HCT116 (cell line): ENCODE results near the gene SLC35C1. TPM values are rescaled to one million over a fixed set of nuclear protein-coding genes. Genes with fewer than 3 reads are reported as not detected.

Source experiments
- ATAC-seq: fragments of 200-7000 bp; cut with Tn5 transposase; 2 replicates; pipeline ENCODE4 v1.9.1; 2020; ENCODE audit warnings: mild to moderate bottlenecking, moderate library complexity
- BruUV-seq: library from RNA; stranded (reverse); fragments of 400-500 nt; replicated peaks from 2 replicates; lab custom pipeline; 2021; lab: Mats Ljungman, UMichigan
- CTCF ChIA-PET: fragments of 300-600 bp; sonication (Branson Sonifier 250); formaldehyde crosslinking; loops from one replicate; lab custom pipeline; 2021; ENCODE audit warnings: antibody characterized with exemption; lab: Charles Lee
- POLR2A ChIA-PET: fragments of 300-600, 350-600 bp; sonication (Branson Sonifier 250); formaldehyde crosslinking; loops from one replicate; lab custom pipeline; 2021; ENCODE audit warnings: antibody characterized with exemption; lab: Charles Lee
- RAD21 ChIA-PET, 2 experiments: fragments of 300-600 bp; sonication (Branson Sonifier 250); formaldehyde crosslinking; loops; one replicate each; lab custom pipeline; 2023; ENCODE audit warnings: low total read pairs in 2 of 2; ENCODE audit not compliant: uncharacterized antibody in 2 of 2, unreplicated experiment in 2 of 2, low non-redundant PET in 1 of 2; lab: Charles Lee
- DNase-seq: peaks from one replicate; pipeline ENCODE4 v3.0.0-alpha.2; 2010; ENCODE audit warnings: low read depth, low spot score
- H2AFZ ChIP-seq: fragments of 200-600 bp; shearing (Covaris generic), sonication (generic); 2 replicates; pipeline ENCODE4 v1.6.1; 2017; ENCODE audit warnings: low read depth, mixed run types, mixed read lengths, antibody characterized with exemption, low read length; ENCODE audit not compliant: poor library complexity, severe bottlenecking
- H3K27ac ChIP-seq: 2 replicates; pipeline ENCODE4 v1.5.1; 2012; ENCODE audit warnings: low read depth, low read length
- H3K27me3 ChIP-seq: fragments of 200-600 bp; sonication (generic); 2 replicates; pipeline ENCODE4 v1.6.1; 2016; ENCODE audit warnings: mixed run types, low read length, mixed read lengths; ENCODE audit not compliant: insufficient read depth
- H3K36me3 ChIP-seq, 2 experiments: fragments of 200-500 bp in 1 of 2; fragments of 200-600 bp in 1 of 2; sonication (Bioruptor generic) in 1 of 2; sonication (generic) in 1 of 2; 2 replicates each; pipeline versions ENCODE4 v1.5.1 to v1.6.1; 2014 to 2016; ENCODE audit warnings: low read length in 2 of 2, inconsistent platforms in 1 of 2, mixed read lengths in 1 of 2, mixed run types in 1 of 2; ENCODE audit not compliant: insufficient read depth in 2 of 2, control insufficient read depth in 1 of 2
- H3K4me1 ChIP-seq, 2 experiments: fragments of 200-600 bp in 1 of 2; sonication (generic) in 1 of 2; 2 replicates each; pipeline versions ENCODE4 v1.5.1 to v1.6.1; 2012 to 2017; ENCODE audit warnings: low read length in 2 of 2, inconsistent platforms in 1 of 2, mild to moderate bottlenecking in 1 of 2, mixed read lengths in 1 of 2, mixed run types in 1 of 2, moderate library complexity in 1 of 2; ENCODE audit not compliant: insufficient read depth in 2 of 2, control insufficient read depth in 1 of 2
- H3K4me2 ChIP-seq: fragments of 200-600 bp; sonication (generic); 2 replicates; pipeline ENCODE4 v1.6.1; 2017; ENCODE audit warnings: mixed run types, low read length, mixed read lengths
- H3K4me3 ChIP-seq, 2 experiments: fragments of 200-600 bp in 1 of 2; sonication (generic) in 1 of 2; replicated peaks in 1 of 2; 2 replicates each; pipeline ENCODE4 v1.5.1; 2011 to 2016; ENCODE audit warnings: low read length in 2 of 2, control low read depth in 1 of 2, low read depth in 1 of 2, mild to moderate bottlenecking in 1 of 2, mixed read lengths in 1 of 2, mixed run types in 1 of 2
- H3K79me2 ChIP-seq: fragments of 200-600 bp; sonication (generic); 2 replicates; pipeline ENCODE4 v1.6.1; 2017; ENCODE audit warnings: mild to moderate bottlenecking, mixed run types, low read length, moderate library complexity, mixed read lengths; ENCODE audit not compliant: insufficient read depth
- H3K9ac ChIP-seq: fragments of 200-600 bp; sonication (generic); 2 replicates; pipeline ENCODE4 v1.6.1; 2016; ENCODE audit warnings: low read length, mixed read lengths
- H3K9me2 ChIP-seq: fragments of 200-600 bp; sonication (generic), shearing (Covaris generic); 2 replicates; pipeline ENCODE4 v1.6.1; 2017; ENCODE audit warnings: mixed run types, mild to moderate bottlenecking, moderate library complexity; ENCODE audit not compliant: insufficient read depth
- H3K9me3 ChIP-seq, 2 experiments: fragments of 200-500 bp in 1 of 2; fragments of 200-600 bp in 1 of 2; sonication (Bioruptor generic) in 1 of 2; sonication (generic) in 1 of 2; 2 replicates each; pipeline ENCODE4 v1.6.1; 2014 to 2017; ENCODE audit warnings: low read length in 2 of 2, mixed read lengths in 2 of 2, inconsistent platforms in 1 of 2, low read depth in 1 of 2, mild to moderate bottlenecking in 1 of 2, mixed run types in 1 of 2, moderate library complexity in 1 of 2; ENCODE audit not compliant: control insufficient read depth in 1 of 2, insufficient read depth in 1 of 2
- H4K20me1 ChIP-seq: fragments of 200-600 bp; sonication (generic), shearing (Covaris generic); 2 replicates; pipeline ENCODE4 v1.6.1; 2017; ENCODE audit warnings: mixed run types, mild to moderate bottlenecking, moderate library complexity; ENCODE audit not compliant: insufficient read depth
- CBX3 ChIP-seq: IDR thresholded peaks from 2 replicates; pipeline ENCODE4 v1.6.1; 2012; ENCODE audit warnings: low read depth
- CEBPB ChIP-seq: IDR thresholded peaks from 2 replicates; pipeline ENCODE4 v1.6.1; 2012; ENCODE audit warnings: low read depth
- EGR1 ChIP-seq: IDR thresholded peaks from 2 replicates; pipeline ENCODE4 v1.6.1; 2012; ENCODE audit warnings: low read depth
- ELF1 ChIP-seq: IDR thresholded peaks from 2 replicates; pipeline ENCODE4 v1.6.1; 2012; ENCODE audit warnings: low read depth, borderline replicate concordance
- EZH2 ChIP-seq: fragments of 200-600 bp; sonication (generic); IDR thresholded peaks from 2 replicates; pipeline ENCODE4 v1.6.1; 2017; ENCODE audit warnings: antibody characterized with exemption, mixed run types
- FOSL1 ChIP-seq: IDR thresholded peaks from 2 replicates; pipeline ENCODE4 v1.6.1; 2012; ENCODE audit warnings: low read depth
- JUND ChIP-seq: IDR thresholded peaks from 2 replicates; pipeline ENCODE4 v1.6.1; 2012
- POLR2A ChIP-seq: IDR thresholded peaks from 2 replicates; pipeline ENCODE4 v1.7.0; 2011; ENCODE audit warnings: borderline replicate concordance; ENCODE audit not compliant: insufficient read depth, insufficient read length; ENCODE audit errors: extremely low read depth
- POLR2AphosphoS5 ChIP-seq: IDR thresholded peaks from 2 replicates; pipeline ENCODE4 v1.6.1; 2011; ENCODE audit warnings: mild to moderate bottlenecking, low read depth, low read length, moderate library complexity
- SP1 ChIP-seq: IDR thresholded peaks from 2 replicates; pipeline ENCODE4 v1.6.1; 2012; ENCODE audit warnings: low read depth
- YY1 ChIP-seq: IDR thresholded peaks from 2 replicates; pipeline ENCODE4 v1.6.1; 2011; ENCODE audit warnings: low read length, low read depth, moderate library complexity, mild to moderate bottlenecking; ENCODE audit not compliant: insufficient replicate concordance; ENCODE audit errors: extremely low read depth
- ZNF274 ChIP-seq: fragments of 200-500 bp; sonication (Bioruptor generic); IDR thresholded peaks from 2 replicates; pipeline ENCODE4 v1.6.1; 2014; ENCODE audit warnings: mild to moderate bottlenecking, low read depth, low read length, inconsistent platforms
- intact Hi-C: fragments of 100-400 bp; cut with micrococcal nuclease; formaldehyde crosslinking; loops from 2 replicates; pipeline ENCODE4 v1.10.0; 2022
- total RNA-seq: library from RNA; stranded (reverse); gene quantifications from one replicate; pipeline ENCODE4 v1.2.1, GENCODE V29; 2021; ENCODE audit not compliant: unreplicated experiment
- TF ChIP-seq, protein P1 (sequence below): IDR thresholded peaks from 2 replicates; pipeline ENCODE4 v1.6.1; 2012; ENCODE audit warnings: low read depth
- TF ChIP-seq, protein P2 (sequence below): IDR thresholded peaks from 2 replicates; pipeline ENCODE4 v1.6.1; 2011; ENCODE audit warnings: mild to moderate bottlenecking, low read length, moderate library complexity; ENCODE audit not compliant: insufficient replicate concordance; ENCODE audit errors: extremely low read depth

Gene SLC35C1
- total RNA-seq, 1 experiment from 2014 or later = 18.2 TPM

DNA sequence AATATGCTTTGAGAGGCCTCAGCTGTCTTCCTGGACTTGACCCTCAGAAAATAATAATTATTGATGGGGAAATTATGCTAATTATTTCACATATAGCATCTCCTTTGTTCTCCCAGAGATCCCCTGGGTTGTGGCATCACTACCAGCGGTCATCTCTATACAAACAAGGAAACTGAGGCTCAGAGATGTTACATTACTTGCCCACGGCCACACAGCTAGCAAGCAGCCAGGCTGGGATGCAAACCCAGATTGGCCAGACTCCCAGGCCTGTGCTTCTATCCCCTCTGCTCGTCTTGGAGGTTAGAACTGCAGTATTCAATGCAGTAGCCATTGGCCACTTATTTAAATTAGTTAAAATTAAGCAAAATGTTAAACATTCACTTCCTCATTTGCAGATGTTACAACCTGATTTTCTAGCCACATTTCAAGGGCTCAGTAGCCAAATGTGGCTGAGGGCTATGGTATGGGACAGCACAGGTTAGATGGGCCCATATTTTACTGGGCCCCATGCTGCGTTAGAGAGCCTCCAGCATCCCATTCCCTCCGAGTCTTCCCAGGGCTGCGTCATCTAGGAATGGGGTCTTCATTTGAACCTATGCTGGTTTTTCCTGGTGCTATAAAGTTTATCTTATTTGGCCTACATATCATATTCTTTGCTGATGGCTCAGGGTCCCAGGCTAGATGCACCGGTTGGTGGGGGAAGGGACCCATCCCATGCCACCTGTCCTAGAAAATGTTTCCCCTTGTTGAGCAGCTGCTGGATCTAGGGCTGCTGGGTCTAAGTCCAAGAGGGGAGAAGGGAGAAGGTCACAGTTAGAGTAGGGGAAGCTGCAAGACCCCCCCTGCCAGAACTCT lies 2.2 kb downstream of the SLC35C1 start (continued):
- TF ChIP-seq, protein P1, sequence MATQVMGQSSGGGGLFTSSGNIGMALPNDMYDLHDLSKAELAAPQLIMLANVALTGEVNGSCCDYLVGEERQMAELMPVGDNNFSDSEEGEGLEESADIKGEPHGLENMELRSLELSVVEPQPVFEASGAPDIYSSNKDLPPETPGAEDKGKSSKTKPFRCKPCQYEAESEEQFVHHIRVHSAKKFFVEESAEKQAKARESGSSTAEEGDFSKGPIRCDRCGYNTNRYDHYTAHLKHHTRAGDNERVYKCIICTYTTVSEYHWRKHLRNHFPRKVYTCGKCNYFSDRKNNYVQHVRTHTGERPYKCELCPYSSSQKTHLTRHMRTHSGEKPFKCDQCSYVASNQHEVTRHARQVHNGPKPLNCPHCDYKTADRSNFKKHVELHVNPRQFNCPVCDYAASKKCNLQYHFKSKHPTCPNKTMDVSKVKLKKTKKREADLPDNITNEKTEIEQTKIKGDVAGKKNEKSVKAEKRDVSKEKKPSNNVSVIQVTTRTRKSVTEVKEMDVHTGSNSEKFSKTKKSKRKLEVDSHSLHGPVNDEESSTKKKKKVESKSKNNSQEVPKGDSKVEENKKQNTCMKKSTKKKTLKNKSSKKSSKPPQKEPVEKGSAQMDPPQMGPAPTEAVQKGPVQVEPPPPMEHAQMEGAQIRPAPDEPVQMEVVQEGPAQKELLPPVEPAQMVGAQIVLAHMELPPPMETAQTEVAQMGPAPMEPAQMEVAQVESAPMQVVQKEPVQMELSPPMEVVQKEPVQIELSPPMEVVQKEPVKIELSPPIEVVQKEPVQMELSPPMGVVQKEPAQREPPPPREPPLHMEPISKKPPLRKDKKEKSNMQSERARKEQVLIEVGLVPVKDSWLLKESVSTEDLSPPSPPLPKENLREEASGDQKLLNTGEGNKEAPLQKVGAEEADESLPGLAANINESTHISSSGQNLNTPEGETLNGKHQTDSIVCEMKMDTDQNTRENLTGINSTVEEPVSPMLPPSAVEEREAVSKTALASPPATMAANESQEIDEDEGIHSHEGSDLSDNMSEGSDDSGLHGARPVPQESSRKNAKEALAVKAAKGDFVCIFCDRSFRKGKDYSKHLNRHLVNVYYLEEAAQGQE = no peak
- TF ChIP-seq POLR2A (no peak), ELF1 (no peak)

DNA sequence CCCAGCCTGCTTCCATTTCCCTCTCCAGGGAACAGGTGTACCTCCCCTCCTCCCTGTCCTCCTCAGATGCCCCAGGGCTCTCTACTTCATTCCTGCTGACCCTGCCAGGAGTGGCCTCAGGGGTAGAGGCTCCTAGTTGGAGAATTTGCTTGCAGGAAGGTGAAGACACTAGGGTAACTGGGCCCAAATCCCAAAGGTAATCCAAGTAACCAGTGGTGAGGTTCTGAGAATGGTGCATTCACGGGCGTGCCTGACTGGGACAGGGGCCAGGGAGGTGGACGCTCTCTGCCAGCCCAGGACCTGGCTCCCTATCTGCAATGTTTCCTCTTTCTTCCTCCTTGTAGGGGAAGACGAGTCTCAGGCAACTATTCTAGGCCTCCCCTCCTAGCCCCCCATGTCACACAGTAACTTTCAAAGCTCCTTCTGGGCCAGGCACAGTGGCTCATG lies 2.9 kb downstream of the SLC35C1 start:
- RAD21 ChIA-PET = no interaction called here
- POLR2A ChIA-PET = no interaction called here
- H3K9me2 ChIP-seq = no peaks in the 10 kb centered on the region
- ATAC-seq (no peak), DNase-seq (no peak)
- H3K9me3 ChIP-seq = no peaks in the 10 kb centered on the region
- CTCF ChIA-PET = no interaction called here
- no peak overlapping the region for H3K4me2 ChIP-seq
- H3K4me3 ChIP-seq = no peak overlapping the region
- BruUV-seq = no TSS peak
- no peak overlapping the region for H3K9ac ChIP-seq
- H3K36me3 ChIP-seq = peaks cover 0 to 5% of the 10 kb centered on the region in 2 experiments; a peak in 3 of 4 replicates
- H3K79me2 ChIP-seq = peaks cover 28% of the 10 kb centered on the region
- no peak overlapping the region for H3K27ac ChIP-seq
- H3K4me1 ChIP-seq = peaks cover 18 to 27% of the 10 kb centered on the region in 2 experiments
- intact Hi-C loops = no loop called here
- H3K27me3 ChIP-seq = no peaks in the 10 kb centered on the region
- no peak overlapping the region for H2AFZ ChIP-seq
- no peaks in the 10 kb centered on the region for H4K20me1 ChIP-seq
- no peak for TF ChIP-seq CEBPB
- TF ChIP-seq CBX3 = no peak
- no peak for TF ChIP-seq ELF1
- no peak for TF ChIP-seq FOSL1
- TF ChIP-seq EZH2 = no peak
- TF ChIP-seq, protein P2, sequence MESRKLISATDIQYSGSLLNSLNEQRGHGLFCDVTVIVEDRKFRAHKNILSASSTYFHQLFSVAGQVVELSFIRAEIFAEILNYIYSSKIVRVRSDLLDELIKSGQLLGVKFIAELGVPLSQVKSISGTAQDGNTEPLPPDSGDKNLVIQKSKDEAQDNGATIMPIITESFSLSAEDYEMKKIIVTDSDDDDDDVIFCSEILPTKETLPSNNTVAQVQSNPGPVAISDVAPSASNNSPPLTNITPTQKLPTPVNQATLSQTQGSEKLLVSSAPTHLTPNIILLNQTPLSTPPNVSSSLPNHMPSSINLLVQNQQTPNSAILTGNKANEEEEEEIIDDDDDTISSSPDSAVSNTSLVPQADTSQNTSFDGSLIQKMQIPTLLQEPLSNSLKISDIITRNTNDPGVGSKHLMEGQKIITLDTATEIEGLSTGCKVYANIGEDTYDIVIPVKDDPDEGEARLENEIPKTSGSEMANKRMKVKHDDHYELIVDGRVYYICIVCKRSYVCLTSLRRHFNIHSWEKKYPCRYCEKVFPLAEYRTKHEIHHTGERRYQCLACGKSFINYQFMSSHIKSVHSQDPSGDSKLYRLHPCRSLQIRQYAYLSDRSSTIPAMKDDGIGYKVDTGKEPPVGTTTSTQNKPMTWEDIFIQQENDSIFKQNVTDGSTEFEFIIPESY = no peak
- no peak for TF ChIP-seq YY1
- TF ChIP-seq POLR2A = no peak
- no peak for TF ChIP-seq EGR1
- no peak for TF ChIP-seq ZNF274
- TF ChIP-seq JUND = no peak
- no peak for TF ChIP-seq POLR2AphosphoS5
- TF ChIP-seq, protein P1 = no peak
- TF ChIP-seq SP1 = no peak
